ENCODE data around the gene RNF126.
A peak's percentile ranks its signal among the peaks of the same experiment; 100 is the strongest.

RNF126 gene

DNA sequence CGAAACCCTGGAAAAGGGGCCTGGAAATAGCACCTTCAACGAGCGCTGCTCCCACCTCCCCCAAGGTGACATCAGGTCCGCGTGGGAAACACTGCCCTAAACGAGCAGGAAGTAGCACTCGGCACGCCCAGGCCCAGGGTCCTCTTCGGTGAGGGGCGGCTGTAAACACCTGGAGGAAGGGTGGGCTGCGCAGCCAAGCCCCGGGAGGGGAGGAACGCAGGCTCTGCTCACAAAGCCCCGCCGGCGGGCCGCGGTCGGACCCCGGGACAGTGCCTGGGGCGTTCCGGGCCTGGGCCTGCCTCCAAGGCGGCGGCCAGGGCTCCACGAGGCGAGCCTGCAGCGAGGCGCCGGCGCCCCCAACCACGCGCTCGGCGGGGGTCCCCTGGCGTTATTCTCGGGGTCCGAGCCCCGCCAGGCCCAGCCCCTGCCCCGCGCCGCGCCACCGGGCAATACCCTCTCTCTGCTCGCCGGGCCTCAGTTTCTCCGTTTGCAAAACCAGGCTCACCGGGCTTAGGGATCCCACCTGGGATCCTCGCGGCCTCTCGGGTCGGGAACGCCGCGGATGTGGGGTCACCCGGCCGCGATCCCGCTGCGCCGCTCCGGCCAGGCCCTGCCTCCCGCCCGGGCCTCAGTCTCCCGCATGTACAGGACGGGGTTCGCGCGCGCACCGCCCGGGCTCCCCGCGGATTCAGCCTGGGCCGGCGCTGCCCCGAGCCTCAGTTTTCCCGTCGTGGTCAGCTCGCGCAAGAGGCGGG, 630 bp downstream of the RNF126 start:
- DNase-seq, result peak in 2 of 3 experiments; percentile 58 to 65

DNA sequence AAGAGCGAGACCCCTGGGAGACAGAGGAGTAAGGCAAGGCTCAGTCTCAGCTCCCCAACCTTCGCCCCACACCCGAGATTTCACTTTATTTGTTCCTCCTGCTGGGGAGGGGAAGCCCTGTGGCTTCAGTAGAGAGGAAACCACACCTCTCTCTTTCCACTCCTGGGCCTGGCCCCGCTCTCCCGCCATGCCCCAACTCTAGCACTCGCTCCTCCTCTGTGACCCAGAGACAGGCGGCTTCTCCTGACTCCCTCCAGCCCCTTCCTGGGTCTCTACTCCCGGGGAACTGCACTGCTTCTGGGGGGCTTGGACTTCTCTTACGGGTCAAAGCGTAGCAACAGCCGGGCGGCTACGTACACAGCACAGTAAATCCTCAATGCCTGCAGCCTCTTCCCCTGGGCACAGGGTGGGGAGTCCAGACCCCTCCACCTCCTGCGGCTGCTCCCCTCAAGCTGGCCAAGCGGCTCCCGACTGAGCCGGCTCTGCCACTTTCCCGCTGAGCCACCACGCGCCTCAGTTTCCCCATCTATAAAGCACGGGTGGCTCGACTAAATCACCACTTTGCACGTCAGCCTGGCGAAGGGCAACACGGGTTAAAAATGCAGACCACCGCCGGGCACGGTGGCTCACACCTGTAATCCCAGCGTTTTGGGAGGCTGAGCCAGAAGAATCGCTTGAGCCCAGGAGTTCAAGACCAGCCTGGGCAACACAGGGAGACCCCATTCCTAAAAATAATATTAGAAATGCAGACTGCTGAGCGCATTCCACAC, 1.4 kb downstream of the RNF126 start:
- DNase-seq, result no peak

DNA sequence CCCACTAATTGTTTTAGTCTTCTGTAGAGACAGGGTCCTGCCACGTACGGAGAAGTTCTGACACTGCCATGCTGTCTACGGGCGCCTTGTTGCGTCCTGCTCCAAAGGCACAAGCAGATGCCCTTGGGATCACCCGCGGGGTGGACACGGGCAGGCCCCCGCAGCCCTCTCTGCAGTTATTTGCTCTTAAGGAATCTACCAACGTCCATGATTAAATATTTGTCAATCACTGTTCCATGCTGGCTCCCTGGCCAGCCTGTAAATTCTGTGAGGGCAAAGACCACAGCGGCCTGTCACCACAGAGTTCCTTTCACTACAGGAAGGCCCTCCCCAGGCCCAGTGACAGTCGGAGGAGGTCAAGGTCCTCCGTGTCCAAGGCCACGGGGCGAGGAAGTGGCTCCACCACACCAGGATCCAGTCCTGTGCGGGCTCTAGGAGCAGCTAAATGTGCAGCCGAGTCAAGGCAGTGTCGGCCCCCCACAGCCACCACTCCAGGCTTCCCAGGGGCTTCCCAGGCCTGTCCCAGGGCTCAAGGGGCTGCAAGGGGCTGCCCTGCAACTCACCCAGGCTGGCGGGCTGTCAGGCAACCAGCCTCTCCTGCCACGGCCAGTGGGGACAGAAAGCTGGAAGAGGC, 2.1 kb downstream of the RNF126 start:
- no peak for DNase-seq

DNA sequence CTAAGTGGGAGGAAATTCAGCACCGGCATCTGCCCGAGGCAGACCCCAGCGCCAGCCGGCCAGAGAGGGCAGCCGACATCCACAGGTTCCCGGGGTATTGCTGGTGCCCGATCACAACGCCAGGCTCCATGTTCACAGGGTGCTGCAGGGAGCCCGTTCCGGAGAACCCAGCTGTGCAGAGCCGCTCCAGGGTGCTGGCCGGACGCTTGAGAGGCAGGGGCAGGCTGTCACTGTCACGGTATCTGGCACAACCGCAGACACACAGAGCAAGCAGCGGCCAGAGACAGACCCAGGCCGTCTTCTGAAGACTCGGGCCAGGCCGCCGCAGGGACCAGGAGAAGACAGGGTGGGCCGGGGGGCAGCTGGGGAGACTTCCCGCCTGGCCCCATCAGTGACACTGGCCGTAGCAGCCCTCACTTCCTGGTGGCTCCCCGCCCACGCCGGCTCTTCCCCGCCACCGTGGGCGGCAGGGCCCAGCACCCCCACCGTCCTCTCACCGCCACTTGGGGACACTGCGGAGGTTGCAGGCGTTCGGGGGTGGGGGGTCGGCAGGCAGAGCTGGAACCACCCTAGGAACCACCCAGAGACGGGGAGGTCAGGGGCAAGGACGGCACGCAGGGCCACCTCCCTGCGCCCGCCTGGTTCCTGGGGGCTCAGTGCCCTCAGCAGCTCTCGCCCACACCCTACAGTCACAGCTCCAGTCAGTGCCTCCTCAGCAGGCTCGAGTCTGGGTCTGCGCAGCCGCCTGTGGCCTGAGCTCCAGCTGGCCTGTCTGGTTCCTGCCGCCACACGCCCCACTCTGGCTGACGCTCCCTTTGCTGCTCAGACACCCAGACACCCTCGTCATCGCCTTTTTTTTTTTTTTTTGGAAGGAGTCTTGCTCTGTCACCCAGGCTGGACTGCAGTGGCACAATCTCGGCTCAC, 3.8 kb downstream of the RNF126 start:
- DNase-seq, result no peak

DNA sequence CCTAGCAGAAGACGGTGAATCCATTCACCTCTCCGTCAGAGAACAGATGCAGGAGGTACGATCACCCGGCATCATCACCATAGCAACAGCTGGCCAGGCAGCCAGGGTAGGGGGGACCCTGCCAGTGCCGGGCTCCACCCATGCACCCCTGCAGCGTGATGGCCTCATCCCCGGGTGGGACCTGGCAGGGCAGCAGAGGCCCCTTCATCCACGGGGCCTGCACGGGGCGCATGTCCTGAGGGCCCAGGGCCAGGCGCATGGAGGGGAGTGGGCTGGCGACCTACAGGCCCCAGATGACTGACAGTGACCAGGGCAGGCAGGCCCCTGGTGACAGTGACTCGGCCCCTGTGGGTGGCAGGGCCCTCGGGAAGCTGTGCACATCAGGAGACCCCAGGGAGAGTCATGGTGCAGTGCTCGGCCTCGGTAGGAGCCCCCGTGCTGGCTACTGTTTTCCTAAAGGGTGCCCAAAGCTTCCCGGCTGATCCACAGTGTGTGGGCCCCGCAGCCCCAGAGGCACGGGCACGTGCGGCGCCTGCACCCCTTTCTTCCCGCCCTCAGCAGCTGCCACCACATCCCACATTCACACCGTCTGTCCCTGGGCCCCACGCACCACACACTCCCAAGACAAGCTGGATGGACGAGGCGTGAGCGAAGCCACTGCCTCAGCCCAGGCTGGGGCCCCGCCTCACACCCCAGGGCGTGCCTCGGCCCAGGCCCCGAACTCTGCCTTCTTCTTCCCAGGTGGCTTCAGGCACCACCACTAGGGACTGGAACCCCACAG, 4.8 kb downstream of the RNF126 start:
- no peak for DNase-seq

DNA sequence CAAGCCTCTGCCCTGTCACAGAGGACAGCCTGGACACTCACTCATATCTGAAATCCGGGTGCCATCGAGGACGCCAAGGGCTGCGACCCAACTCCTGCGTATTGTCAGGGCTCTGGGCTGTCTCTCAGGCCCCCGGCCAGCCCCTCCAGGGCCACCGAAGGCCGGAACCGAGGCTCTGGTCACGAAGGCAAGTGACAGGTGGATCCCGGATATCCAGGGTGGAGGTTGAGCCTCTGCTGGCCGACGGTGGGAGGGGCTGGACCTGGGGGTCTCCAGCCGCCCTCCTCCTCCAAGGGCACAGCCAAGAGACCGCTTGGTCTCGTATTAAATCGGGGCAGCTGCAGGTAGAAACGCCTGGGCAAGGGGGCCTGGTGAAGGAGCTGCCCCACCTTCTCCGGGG, 5.4 kb downstream of the RNF126 start:
- DNase-seq, result no peak

DNA sequence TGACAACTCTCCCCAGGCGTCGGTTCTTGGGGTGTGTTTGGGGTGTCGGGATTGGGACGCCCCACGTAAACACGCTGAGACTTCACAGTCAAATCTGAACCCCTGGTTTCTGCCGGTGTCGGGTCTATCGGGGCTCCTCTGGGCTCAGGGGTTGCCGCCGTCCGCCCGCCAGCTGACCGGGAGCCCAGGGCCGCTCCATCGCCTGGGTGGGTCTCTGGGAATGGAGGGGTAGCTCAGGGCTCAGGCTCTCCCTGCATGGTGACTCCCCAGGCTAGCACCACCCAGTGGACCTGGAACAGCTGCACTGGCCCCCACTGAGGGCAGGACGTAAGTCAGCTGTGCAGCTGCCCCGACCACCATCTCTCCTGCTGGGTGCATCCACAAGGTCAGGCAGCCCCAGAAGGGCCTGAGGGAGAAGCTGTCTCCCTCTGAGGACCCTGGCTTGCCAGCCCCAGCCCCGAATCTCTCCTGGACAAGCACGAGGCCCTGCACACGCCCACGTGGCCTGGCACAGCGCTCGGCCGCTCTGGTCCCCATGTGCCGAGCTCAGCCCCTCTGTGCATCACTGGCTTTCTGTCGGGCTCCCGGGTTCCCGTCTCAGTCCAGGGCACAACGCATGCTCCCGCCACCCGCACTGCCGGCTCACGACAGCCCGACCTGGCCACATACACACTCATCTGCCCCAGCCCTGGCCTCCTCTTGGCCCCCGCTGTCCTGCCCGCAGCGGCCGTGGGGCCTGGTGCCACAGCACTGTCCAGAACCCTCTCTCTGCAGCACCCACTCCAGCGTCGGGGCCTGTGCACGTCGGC, 6.1 kb downstream of the RNF126 start:
- DNase-seq, result no peak

DNA sequence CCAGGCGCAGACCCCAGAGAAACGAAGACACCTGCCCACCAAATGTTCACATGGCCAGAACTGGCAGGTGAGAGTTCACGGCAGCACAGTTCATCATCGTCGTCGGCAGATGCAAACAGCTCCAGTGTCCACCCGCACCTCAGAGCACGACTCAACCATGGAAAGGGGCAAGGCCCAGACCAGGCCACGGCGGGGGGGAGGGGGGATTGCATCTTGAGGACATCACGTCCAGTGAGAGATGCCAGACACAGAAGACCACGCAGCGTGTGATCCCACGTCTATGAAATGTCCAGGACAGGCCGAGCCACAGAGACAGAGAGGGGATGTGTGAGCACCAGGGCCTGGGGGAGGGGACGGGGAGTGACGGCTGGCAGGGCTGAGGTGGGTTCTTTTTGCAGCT, 7.3 kb downstream of the RNF126 start:
- no peak for DNase-seq

DNA sequence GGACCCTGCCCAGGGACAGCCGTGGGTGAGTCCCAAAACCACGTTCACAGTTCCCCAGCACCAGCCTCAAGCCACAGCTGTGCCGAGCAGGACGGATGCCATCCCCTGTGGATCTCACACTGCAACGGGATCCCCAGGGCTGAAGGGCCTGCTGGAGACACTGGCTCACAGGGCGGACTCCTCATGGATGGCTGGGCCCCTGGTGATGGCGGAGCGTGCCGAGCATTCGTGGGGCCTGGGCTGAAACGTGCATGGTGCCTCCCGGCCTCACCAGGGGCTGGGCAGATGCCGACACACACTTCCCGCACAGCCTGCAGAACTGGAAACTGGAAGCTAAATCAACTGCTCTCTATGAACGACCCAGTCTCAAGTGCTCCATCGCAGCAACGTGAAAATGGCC, 9.6 kb downstream of the RNF126 start:
- no peak for DNase-seq

DNA sequence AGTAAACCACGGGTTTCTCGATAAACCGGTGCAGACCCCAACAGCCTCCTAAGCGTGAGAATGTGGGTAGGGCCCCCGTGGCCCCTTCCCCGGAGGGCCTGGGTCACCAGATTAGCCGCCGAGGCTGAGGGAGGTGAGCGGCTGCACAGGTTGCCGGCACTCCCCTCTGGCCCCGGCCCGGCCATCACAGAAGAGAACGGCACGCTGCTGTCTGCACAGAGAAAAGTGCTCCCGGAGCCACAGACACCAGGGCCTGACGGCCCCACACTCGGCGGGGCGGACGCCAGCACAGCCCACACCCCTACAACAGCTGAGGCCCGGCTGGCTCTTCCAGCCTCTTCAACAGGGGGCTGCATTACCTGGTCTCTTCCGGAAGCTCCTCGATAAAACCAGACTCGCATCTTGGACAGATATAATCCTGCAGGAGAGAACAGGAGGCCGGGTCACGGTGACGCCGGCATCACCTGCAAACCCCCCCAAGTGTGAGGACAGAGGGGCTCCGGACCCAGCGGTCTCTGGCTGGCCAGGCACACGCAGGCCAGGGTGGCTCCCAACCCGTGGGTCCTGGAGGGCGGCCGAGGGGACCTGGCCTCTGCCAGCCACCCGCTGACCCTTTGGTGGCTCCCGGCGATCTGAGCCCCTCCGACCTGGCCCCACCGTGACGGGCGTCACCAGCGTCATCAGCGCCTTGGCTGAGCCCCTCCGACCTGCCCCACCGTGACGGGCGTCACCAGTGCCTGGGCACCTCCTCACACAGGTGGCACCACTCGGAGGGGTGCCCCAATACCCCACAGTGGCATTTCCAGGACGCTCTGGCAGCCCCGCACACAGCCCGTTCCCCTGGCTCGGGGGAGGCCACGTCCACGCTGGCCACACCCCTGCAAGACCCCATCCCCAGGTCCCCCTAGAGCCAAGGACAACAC, 10.3 kb downstream of the RNF126 start:
- DNase-seq, result no peak

DNA sequence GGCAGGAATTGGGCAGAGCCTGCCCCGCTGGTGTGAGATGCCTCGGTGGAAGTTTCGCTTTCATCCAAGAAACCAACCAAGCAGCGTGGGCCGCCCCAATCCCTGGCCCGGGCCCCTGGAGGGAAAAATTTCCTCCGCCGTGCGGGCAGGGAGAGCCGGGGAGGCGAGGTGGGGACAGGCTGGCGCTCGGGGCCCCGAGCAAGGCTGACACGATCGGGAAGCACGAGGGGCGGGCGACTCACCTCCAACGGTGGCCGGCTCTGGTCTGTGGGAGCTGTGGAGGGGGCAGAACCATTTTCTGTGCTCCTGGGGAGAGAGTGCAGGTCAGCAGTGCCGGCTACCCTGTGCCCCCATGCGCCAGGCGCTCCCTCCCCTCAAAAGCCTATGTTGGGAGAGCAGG, 11.0 kb downstream of the RNF126 start:
- DNase-seq, result no peak

DNA sequence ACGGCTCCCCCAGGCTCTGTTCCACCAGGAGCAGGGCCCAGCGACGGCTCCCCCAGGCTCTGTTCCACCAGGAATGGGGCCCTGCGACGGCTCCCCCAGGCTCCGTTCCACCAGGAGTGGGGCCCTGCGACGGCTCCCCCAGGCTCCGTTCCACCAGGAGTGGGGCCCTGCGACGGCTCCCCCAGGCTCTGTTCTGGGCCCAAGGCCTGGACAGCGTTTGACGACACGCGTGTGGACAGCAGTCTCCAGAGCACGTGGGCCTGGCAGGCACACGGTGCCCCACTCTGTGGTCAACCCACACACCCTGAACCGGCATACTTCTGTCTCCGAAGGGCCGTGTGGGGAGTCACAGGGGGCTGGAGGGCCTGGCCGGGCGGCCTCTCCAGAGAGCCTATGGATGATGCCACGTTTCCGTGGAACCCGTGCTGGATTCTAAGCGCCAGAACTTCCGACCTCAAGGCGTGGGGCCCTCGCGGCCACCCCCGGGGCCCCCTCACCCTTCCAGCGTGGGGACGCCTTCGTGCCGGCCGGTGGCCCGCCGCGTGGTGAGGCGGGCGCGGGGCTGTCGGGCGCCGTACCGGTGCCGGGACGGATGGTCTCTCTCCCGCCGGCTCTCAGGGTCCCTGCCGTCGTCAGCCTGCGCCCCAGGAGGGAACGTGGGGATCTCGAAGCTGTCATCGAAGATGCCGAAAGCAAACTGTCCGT, 11.7 kb downstream of the RNF126 start:
- no peak for DNase-seq

DNA sequence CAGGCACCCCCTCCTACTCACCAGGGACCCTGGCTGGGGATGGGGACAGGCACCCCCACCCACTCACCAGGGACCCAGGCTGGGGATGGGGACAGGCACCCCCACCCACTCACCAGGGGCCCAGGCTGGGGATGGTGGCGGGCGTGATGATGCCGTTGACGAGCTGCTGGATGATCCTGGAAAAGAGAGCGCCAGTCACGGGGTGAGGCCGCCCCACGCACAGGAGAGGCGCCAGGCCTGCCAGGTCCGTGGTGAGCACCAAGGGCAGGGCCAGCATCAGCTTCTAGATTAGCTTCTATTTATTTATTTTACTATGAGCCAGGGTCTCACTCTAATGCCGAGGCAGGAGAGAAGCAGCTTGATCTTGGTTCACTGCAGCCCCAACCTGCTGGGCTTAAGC, 12.9 kb downstream of the RNF126 start:
- DNase-seq, result no peak

DNA sequence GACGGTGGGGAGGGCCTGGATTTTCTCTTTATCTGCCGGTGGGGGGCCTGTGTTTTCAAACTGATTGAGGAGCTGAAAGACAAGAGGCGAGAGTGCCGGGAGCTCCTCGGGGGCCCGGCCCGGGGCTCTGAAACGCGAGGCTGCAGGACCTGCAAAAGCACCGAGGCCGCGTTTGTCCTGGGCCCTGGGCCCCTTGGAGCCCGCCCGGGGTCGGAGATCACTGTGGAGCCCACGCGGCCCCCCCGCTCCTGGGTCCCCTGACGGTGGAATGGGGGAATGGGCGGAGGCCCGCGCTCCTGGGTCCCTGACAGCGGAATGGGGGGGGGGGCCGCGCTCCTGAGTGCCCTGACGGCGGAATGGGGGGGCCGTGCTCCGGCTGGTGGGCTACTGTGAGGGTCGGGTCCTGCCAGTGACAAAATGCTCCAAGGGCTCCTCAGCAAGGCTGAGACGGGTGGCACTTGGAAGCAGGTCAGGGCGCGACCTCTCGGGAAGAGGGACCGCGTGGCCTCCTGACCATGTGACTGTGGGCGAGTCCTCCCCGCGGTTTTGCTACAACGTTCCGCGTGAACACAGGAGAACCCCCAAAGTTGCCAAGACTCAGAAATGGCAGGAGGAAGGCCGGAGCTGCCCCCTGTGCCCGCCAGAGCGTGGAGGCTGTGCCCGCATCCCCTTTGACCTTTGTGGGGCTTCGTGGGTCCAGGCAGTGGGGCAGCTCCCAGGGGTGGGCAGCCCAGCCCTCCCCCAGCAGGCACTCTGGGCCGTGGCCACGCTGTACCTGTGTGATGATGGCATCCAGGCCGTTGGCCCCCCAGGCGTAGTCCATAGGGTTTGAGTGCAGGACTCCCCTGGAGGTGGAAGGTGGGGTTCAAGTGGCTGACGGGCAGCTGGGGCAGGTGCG, 13.9 kb downstream of the RNF126 start:
- DNase-seq, result no peak

DNA sequence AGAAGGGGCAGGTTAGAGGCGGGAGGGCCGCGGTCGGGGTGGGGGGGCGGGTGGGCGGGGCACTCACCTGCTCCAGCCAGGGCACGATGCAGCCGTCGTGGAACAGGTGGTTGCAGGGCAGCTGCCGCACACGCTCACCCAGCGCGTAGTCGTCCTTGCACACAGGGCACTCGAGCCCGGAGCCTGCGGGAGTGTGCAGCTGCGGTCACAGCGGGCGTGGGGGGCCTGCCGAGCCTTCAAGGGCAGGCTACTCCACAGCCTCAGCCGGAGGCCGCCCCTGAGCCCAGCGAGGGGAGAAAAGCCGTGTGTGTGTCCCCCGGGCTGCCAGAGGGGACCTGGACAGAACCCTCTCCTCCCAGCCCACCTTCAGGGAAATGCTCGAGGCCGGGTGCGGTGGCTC, 14.7 kb downstream of the RNF126 start:
- DNase-seq, result no peak

DNA sequence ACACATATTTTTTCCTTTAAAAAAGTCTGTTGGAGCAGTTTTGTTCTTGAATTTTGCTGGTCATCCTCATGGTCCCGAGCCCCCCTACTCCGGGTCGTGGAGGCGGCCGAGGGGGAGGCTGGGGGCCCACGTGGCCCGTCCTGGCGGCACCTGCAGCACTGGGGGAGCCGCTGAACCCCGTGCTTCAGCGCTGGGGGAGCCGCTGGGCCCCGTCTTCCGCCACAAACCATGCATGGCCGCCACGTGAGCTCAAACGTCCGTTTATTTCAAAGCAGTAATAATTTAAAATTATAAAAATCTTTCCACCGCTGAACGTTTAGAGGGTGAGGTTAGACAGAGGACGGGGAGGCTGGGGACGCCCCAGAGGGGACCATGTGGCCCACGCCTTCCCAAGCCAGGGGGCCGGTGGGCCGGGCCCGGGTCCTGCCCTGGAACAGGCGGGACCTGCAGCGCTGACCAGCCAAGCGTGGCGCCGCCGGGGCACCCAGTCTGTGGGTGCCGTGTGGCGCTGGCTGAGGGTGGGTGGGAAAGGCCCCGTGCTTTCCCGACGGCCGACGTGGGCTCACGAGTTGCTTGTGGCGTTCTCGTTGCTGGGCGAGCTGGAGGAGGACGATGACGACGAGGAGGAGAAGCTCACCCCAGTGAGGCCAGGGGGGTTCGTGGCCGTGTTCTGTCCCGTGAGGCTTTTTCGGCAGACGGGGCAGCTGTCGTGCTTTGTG, 15.3 kb downstream of the RNF126 start:
- no peak for DNase-seq

DNA sequence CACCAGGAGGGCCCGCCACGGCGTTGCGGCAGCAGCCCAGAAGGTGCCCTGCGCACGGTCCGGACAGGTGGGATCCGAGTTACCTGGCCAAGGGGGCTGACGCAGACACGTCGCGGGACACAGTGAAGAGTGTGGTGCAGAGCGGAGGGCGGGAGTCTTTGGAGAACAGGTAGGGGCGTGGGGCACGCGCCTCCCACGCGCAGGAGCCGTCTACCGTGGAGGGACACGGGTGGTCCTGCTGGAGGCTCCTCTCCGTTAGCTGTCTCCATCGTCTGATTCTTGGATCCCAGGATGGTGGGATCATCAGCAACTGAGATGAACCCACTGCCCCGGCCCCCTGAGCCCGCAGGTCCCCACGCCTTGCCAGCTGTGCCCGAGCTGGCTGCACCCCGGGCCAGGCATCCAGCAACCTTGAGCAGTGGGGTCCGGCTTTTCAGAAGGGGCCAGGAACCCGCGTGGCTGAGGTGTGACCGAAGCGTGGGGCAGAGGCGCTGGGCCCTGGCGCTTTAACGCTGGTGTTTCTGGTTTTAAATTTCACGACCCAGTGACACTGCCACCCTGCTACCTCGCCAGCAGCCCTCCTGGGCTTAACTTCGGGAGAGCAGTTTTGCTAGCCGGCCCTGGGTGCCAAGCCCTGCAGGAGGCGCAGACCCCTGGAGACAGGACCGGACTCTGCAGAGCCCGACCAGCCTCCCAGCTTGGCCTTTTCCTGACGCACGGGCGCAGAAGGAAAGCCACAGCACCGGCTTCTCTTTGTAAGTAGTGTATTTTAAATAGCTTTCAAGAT, 16.0 kb downstream of the RNF126 start:
- no peak for DNase-seq
